NCI-H187 (cell line): ENCODE results near the gene USP17L30.
"Not testable (repeated sequence)": the region's sequence is repeated elsewhere in the genome, so short reads cannot be mapped to it uniquely, and the experiment has no call there.

ENCODE experiments used
- DNase-seq, 2 experiments: peaks; one replicate each; lab custom pipeline; 2025; lab: John Stamatoyannopoulos, UW

USP17L30 gene

GRCh38 chr4:9362829-9363228 is at the start of gene USP17L30:
Gene USP17L30, plus strand, starts transcription at chr4:9363129. Its CDS starts 0 bp downstream, at chr4:9363129.
- DNase-seq: not testable (repeated sequence)

- not testable (repeated sequence) for DNase-seq
Measured at GRCh38 chr4:9324191-9324590, 38.7 kb upstream of the USP17L30 start.

- DNase-seq: not testable (repeated sequence)
Measured at GRCh38 chr4:9324865-9325264, 38.1 kb upstream of the USP17L30 start, which contains the start of gene USP17L24. Gene USP17L24, plus strand, starts transcription at chr4:9325165. Its CDS starts 0 bp downstream, at chr4:9325165.

GRCh38 chr4:9329611-9330010 is 33.3 kb upstream of the USP17L30 start, which contains the start of gene USP17L25:
Gene USP17L25, plus strand, starts transcription at chr4:9329911. Its CDS starts 0 bp downstream, at chr4:9329911.
- DNase-seq: not testable (repeated sequence)

GRCh38 chr4:9334358-9334757 is 28.6 kb upstream of the USP17L30 start, which contains the start of gene USP17L26:
Gene USP17L26, plus strand, starts transcription at chr4:9334658. Its CDS starts 0 bp downstream, at chr4:9334658.
- not testable (repeated sequence) for DNase-seq

GRCh38 chr4:9339103-9339502 is 23.8 kb upstream of the USP17L30 start, which contains the start of gene USP17L5:
Gene USP17L5, plus strand, starts transcription at chr4:9339403. Its CDS starts 0 bp downstream, at chr4:9339403.
- not testable (repeated sequence) for DNase-seq

GRCh38 chr4:9343848-9344247 is 19.1 kb upstream of the USP17L30 start, which contains the start of gene USP17L27:
Gene USP17L27, plus strand, starts transcription at chr4:9344148. Its CDS starts 0 bp downstream, at chr4:9344148.
- not testable (repeated sequence) for DNase-seq

GRCh38 chr4:9348593-9348992 is 14.3 kb upstream of the USP17L30 start, which contains the start of gene USP17L28:
Gene USP17L28, plus strand, starts transcription at chr4:9348893. Its CDS starts 0 bp downstream, at chr4:9348893.
- not testable (repeated sequence) for DNase-seq

- not testable (repeated sequence) for DNase-seq
Measured at GRCh38 chr4:9350866-9351265, 12.1 kb upstream of the USP17L30 start.

- not testable (repeated sequence) for DNase-seq
Measured at GRCh38 chr4:9353338-9353737, 9.6 kb upstream of the USP17L30 start, which contains the start of gene USP17L29. Gene USP17L29, plus strand, starts transcription at chr4:9353638. Its CDS starts 0 bp downstream, at chr4:9353638.

GRCh38 chr4:9379881-9380280 is 17.0 kb downstream of the USP17L30 start:
- not testable (repeated sequence) for DNase-seq

- DNase-seq: not testable (repeated sequence)
Measured at GRCh38 chr4:9381012-9381534, 18.1 kb downstream of the USP17L30 start.

- DNase-seq: no peak
Measured at GRCh38 chr4:9384126-9384525, 21.2 kb downstream of the USP17L30 start.

- not testable (repeated sequence) for DNase-seq
Measured at GRCh38 chr4:9389001-9389400, 26.1 kb downstream of the USP17L30 start.

- not testable (repeated sequence) for DNase-seq
Measured at GRCh38 chr4:9405774-9406173, 42.8 kb downstream of the USP17L30 start.

GRCh38 chr4:9406491-9406890 is 43.6 kb downstream of the USP17L30 start:
- not testable (repeated sequence) for DNase-seq

- no peak for DNase-seq
Measured at GRCh38 chr4:9409793-9410192, 46.9 kb downstream of the USP17L30 start.
